Measurements from ENCODE around the gene ABCG2.
"Not testable (repeated sequence)": the region's sequence is repeated elsewhere in the genome, so short reads cannot be mapped to it uniquely, and the experiment has no call there.

ABCG2 gene

GRCh38 chr4:88135356-88135663 is 23.1 kb downstream of the ABCG2 start:
- DNase-seq (ENCODE audit: low read depth), result no peak
- no peak overlapping the region for H3K4me3 ChIP-seq (ENCODE audit: low read length)
- no peak for TF ChIP-seq CTCF (conservative IDR thresholded peaks at IDR 0.05; ENCODE audit: low read length)

- H3K4me3 ChIP-seq (ENCODE audit: low read length), result no peak overlapping the region
- TF ChIP-seq CTCF (conservative IDR thresholded peaks at IDR 0.05; ENCODE audit: low read length), result no peak
- DNase-seq (ENCODE audit: low read depth), result no peak
Observed at GRCh38 chr4:88134536-88135355, 23.7 kb downstream of the ABCG2 start.

GRCh38 chr4:88134111-88134510 is 24.3 kb downstream of the ABCG2 start:
- no peak for TF ChIP-seq CTCF (conservative IDR thresholded peaks at IDR 0.05; ENCODE audit: low read length)
- DNase-seq (ENCODE audit: low read depth), result no peak

GRCh38 chr4:88130544-88131305 is 27.7 kb downstream of the ABCG2 start:
- H3K4me3 ChIP-seq (ENCODE audit: low read length), result no peak overlapping the region
- DNase-seq (ENCODE audit: low read depth), result no peak
- TF ChIP-seq CTCF (conservative IDR thresholded peaks at IDR 0.05; ENCODE audit: low read length), result no peak

More at GRCh38 chr4:88134111-88134510, 24.3 kb downstream of the ABCG2 start:
- H3K4me3 ChIP-seq (ENCODE audit: low read length), result no peak overlapping the region

- no peak overlapping the region for H3K4me3 ChIP-seq (ENCODE audit: low read length)
- no peak for DNase-seq (ENCODE audit: low read depth)
- no peak for TF ChIP-seq CTCF (conservative IDR thresholded peaks at IDR 0.05; ENCODE audit: low read length)
Observed at GRCh38 chr4:88130003-88130402, 28.4 kb downstream of the ABCG2 start.

GRCh38 chr4:88122260-88122659 is 36.2 kb downstream of the ABCG2 start:
- H3K4me3 ChIP-seq (ENCODE audit: low read length); DNase-seq (ENCODE audit: low read depth): not testable (repeated sequence)

DNA sequence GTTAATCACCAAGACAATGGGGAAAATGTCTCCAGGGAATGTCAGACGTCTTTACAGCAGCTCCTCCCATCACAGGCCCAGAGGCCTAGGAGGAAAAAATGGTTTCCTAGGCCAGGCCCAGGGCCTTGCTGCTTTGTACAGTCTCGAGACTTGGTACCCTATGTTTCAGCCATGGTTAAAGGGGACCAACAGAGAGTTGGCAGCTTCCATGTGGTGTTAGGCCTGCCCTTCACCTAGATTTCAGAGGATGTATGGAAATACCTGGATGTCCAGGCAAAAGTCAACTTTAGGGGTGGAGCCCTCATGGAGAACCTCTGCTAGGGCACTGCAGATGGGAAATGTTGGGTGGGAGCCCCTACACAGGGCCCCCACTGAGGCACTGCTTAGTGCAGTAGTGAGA is 38.5 kb downstream of the ABCG2 start:
- no peak for DNase-seq (ENCODE audit: low read depth)
- TF ChIP-seq CTCF (conservative IDR thresholded peaks at IDR 0.05; ENCODE audit: low read length), result no peak
- H3K4me3 ChIP-seq (ENCODE audit: low read length), result no peak overlapping the region

All from AG10803 (cell line).